ENCODE measurements around the gene MRAP2.
A peak's percentile ranks its signal among the peaks of the same experiment; 100 is the strongest.

The MRAP2 gene

DNA sequence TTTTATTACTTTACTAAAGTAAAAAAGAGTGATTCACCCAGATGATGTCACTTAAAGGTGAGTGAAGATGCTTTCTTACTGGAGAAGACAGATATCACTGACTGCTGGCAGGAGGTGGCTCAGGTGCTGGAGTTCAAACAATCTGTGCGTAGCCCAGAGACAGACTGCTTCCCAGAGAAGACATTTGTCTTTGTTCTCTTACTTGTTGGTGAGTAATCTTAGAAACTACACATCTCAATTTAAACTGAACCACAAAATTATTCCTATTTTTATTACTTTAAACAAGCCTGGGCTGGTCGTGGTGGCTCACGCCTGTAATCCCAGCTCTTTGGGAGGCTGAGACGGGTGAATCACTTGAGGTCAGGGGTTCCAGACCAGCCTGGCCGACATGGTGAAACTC is 101.7 kb downstream of the MRAP2 start:
- peak; percentile 2 for DNase-seq (ENCODE audit: low read depth)

DNA sequence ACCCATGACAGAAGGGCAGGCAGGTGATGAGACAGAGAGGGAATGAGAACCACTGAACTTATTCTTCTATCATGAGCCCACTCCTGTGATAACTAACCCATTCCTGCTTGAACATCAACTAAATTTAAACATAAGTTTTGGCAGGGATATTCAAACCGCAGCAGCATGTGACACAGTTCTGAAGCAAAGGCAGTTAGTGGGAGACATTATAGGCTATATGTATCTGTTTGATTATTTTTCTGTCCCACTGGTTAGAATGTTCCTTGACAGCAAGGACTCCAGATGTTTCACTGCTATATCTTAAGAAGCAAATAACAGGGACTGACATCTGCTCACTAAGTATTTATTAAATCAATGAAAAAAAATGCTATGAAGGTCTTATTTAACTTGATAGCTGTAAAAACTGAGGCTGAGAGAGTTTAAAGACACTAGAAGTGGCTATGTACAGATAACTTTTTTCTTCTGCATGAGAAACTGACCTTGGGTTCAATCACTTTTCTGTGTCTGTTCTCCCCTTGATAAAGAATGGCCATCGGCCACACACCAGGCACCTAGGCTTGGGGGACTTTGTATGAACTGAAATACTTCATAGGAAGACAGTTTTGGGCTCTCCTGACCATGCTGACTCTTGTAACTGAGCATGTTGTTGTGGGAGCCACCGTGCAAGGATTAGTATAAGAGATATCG is 102.9 kb downstream of the MRAP2 start:
- no peak for DNase-seq (ENCODE audit: low read depth)

DNA sequence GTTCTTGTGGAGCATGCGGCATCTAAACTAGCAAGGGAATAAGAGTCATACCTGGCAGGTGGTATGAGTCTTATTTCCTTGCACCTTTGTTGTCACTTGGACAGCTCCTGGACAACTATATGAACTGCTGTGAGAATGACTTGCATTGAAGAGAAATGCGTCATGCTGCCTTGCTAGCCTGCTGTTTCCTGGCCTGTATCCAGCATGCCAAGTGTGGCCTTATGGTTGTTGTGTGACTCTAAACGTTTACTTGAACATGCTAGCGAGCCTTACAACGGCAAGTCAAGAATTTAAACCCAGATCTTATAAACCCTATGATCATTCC is 103.4 kb downstream of the MRAP2 start:
- no peak for DNase-seq (ENCODE audit: low read depth)

DNA sequence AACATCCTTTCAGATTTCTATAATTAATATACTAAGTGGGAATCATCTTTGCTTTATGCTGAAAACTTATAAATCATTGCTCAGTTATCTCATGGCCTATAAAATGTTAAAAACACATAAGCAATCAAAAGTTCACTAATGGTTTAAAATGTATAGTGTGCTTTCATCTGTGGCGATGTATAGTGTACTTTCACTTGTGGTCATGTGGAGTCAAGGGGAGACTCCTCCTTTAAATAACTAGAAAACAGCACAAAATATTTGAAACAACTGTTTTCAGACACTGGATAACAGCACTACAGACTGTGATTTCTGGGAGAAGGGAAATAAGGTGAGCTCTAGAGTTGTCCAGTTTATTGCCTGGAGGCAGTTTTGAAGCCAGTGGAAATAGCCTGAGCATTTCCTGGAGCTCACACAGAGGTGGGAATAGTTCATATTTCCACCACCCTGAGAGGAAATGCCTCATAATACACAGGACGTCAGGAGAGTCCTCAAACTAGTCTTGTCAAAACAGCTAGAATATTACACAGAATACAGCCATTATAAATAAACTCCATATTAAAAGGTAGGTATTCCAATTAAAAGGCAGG is 104.5 kb downstream of the MRAP2 start:
- DNase-seq (ENCODE audit: low read depth): peak; percentile 58

DNA sequence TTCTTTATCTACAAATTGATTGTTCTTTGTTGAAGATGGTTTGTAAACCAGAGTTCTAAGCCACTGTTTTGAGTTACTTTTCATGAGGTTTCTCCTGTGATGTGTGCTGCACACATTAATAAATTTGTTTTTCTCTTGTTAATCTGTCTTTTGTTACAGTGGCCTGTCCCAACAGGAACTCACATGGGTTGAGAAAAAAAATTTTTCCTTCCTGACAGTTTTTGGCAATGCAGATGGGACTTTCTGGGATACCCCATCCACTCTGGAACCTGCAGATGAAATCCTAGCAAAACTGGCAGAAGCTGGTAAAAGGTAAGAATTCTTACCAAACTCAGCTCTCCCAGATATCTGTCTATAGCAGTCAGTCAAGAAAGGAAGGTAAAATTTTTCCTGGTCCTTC is 105.7 kb downstream of the MRAP2 start:
- DNase-seq (ENCODE audit: low read depth): no peak
